Lower leg skin (tissue), 3 donors: ENCODE measurements around the gene KNSTRN.

ENCODE experiments used
- CTCF ChIP-seq, 3 donors: fragments of 450-650 bp; IDR thresholded peaks; one replicate each; pipeline ENCODE4 v1.5.1; 2016; ENCODE audit warnings: antibody characterized with exemption in 3 of 3, mild to moderate bottlenecking in 3 of 3, moderate library complexity in 2 of 3
- POLR2A ChIP-seq, 2 donors: fragments of 450-650 bp; IDR thresholded peaks; one replicate each; pipeline ENCODE4 v1.6.1; 2016 to 2017; ENCODE audit warnings: antibody characterized with exemption in 2 of 2, mild to moderate bottlenecking in 1 of 2, moderate library complexity in 1 of 2

- TF ChIP-seq CTCF (IDR thresholded peaks at IDR 0.05) = no peak
- no peak for TF ChIP-seq POLR2A (IDR thresholded peaks at IDR 0.05)
These were observed 13.6 kb upstream of the KNSTRN start for GRCh38 chr15:40368719-40369473.
